Measurements from ENCODE around the gene OLIG1. TPM values are rescaled to one million over a fixed set of nuclear protein-coding genes. Genes with fewer than 3 reads are reported as not detected.

Gene OLIG1
- total RNA-seq, 4 donors from 2014 or later = 1.4 TPM; not detected in 2

GRCh38 chr21:33080776-33081175 lies 10.8 kb downstream of the OLIG1 start:
- H3K27ac ChIP-seq = no peak overlapping the region
- DNase-seq (no peak), ATAC-seq (no peak)
- H3K4me3 ChIP-seq = no peak overlapping the region
- H3K36me3 ChIP-seq = no peaks in the 10 kb centered on the region
- H3K4me1 ChIP-seq = no peaks in the 10 kb centered on the region
- TF ChIP-seq POLR2A (IDR thresholded peaks at IDR 0.05) = no peak
- no peak for TF ChIP-seq CTCF (IDR thresholded peaks at IDR 0.05 in 4 of 5, conservative IDR thresholded peaks at IDR 0.05 in 1 of 5)
- H3K9me3 ChIP-seq = no peaks in the 10 kb centered on the region
- intact Hi-C loops (cut with DNase I; ENCODE audit: low total_unique reads) = no loop called here
- peaks cover 0 to 14% (median 4%) of the 10 kb centered on the region in 3 donors for H3K27me3 ChIP-seq
- in situ Hi-C loops (cut with MboI; ENCODE audit: low sequenced_read_pairs in 4 of 4) = no loop called here

GRCh38 chr21:33088384-33088783 lies 18.4 kb downstream of the OLIG1 start:
- H3K27ac ChIP-seq = no peak overlapping the region
- TF ChIP-seq CTCF (IDR thresholded peaks at IDR 0.05 in 4 of 5, conservative IDR thresholded peaks at IDR 0.05 in 1 of 5) (no peak), POLR2A (IDR thresholded peaks at IDR 0.05) (no peak)
- no peaks in the 10 kb centered on the region for H3K27me3 ChIP-seq
- no peak for DNase-seq
- H3K4me3 ChIP-seq = no peak overlapping the region
- intact Hi-C loops (cut with DNase I; ENCODE audit: low total_unique reads) (no loop called here), in situ Hi-C loops (cut with MboI; ENCODE audit: low sequenced_read_pairs in 4 of 4) (no loop called here)
- ATAC-seq = no peak
- no peaks in the 10 kb centered on the region for H3K9me3 ChIP-seq
- no peaks in the 10 kb centered on the region for H3K4me1 ChIP-seq
- no peaks in the 10 kb centered on the region for H3K36me3 ChIP-seq

- ATAC-seq = no peak
- Histone ChIP-seq H3K4me3 (no peak overlapping the region), H3K27ac (no peak overlapping the region), H3K4me1 (no peaks in the 10 kb centered on the region), H3K36me3 (no peaks in the 10 kb centered on the region), H3K27me3 (no peaks in the 10 kb centered on the region), H3K9me3 (no peaks in the 10 kb centered on the region)
- peak; percentile 21 to 27 for DNase-seq
- in situ Hi-C loops (cut with MboI; ENCODE audit: low sequenced_read_pairs in 4 of 4) = no loop called here
- intact Hi-C loops (cut with DNase I; ENCODE audit: low total_unique reads) = no loop called here
- TF ChIP-seq CTCF (IDR thresholded peaks at IDR 0.05 in 4 of 5, conservative IDR thresholded peaks at IDR 0.05 in 1 of 5) (no peak), POLR2A (IDR thresholded peaks at IDR 0.05) (no peak)
Observed at GRCh38 chr21:33089395-33090119, 19.6 kb downstream of the OLIG1 start.

- H3K27me3 ChIP-seq = no peaks in the 10 kb centered on the region
- no peak overlapping the region for H3K4me3 ChIP-seq
- no peak overlapping the region for H3K27ac ChIP-seq
- no peaks in the 10 kb centered on the region for H3K9me3 ChIP-seq
- in situ Hi-C loops (cut with MboI; ENCODE audit: low sequenced_read_pairs in 4 of 4) (no loop called here), intact Hi-C loops (cut with DNase I; ENCODE audit: low total_unique reads) (no loop called here)
- TF ChIP-seq POLR2A (IDR thresholded peaks at IDR 0.05) = no peak
- no peak for TF ChIP-seq CTCF (IDR thresholded peaks at IDR 0.05 in 4 of 5, conservative IDR thresholded peaks at IDR 0.05 in 1 of 5)
- no peaks in the 10 kb centered on the region for H3K4me1 ChIP-seq
- ATAC-seq (no peak), DNase-seq (no peak)
- no peaks in the 10 kb centered on the region for H3K36me3 ChIP-seq
Observed at GRCh38 chr21:33096426-33096825, 26.5 kb downstream of the OLIG1 start.

- in situ Hi-C loops (cut with MboI; ENCODE audit: low sequenced_read_pairs in 4 of 4) = no loop called here
- Histone ChIP-seq H3K4me3 (no peak overlapping the region), H3K27ac (no peak overlapping the region), H3K36me3 (no peaks in the 10 kb centered on the region), H3K4me1 (no peaks in the 10 kb centered on the region), H3K9me3 (no peaks in the 10 kb centered on the region), H3K27me3 (no peaks in the 10 kb centered on the region)
- TF ChIP-seq CTCF (IDR thresholded peaks at IDR 0.05 in 4 of 5, conservative IDR thresholded peaks at IDR 0.05 in 1 of 5) (no peak), POLR2A (IDR thresholded peaks at IDR 0.05) (no peak)
- intact Hi-C loops (cut with DNase I; ENCODE audit: low total_unique reads) = no loop called here
- ATAC-seq (no peak), DNase-seq (no peak)
Observed at GRCh38 chr21:33099131-33099530, 29.2 kb downstream of the OLIG1 start.

Measured in gastrocnemius medialis (tissue), 4 donors.